NB4 (cell line): ENCODE data around the gene C1orf232.

ENCODE experiments used
- CTCF ChIP-seq: IDR thresholded peaks from one replicate; pipeline ENCODE4 v1.5.1; 2012; ENCODE audit warnings: low read depth, low read length
- MYC ChIP-seq: IDR thresholded peaks from 2 replicates; pipeline ENCODE4 v1.6.1; 2011; ENCODE audit warnings: low read depth, low read length
- POLR2A ChIP-seq: IDR thresholded peaks from 2 replicates; pipeline ENCODE4 v1.6.1; 2011; ENCODE audit warnings: mild to moderate bottlenecking; ENCODE audit not compliant: insufficient read length; ENCODE audit errors: extremely low read depth
- TF ChIP-seq, protein P1 (sequence below): IDR thresholded peaks from 2 replicates; pipeline ENCODE4 v1.6.1; 2011; ENCODE audit warnings: low read depth, low read length

DNA sequence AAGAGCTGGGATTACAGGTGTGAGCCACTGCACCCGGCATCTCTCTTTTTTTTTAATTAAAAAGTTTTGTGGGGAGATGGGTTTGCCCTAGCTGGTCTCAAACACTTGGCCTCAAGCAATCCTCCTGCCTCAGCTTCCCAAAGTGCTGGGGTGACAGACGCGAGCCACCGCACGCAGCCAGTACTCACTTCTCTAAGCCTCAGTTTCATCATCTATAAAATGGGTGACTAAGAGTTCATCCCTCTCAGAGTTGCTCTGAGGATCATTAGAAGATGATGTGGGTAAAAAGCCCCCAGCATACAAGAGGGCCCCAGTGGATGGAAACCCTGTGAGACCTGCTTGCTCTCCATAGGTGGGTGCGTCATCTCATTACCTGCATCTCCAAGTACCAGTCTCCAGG, 19.1 kb upstream of the C1orf232 start:
- no peak for TF ChIP-seq MYC
- TF ChIP-seq, protein P1, sequence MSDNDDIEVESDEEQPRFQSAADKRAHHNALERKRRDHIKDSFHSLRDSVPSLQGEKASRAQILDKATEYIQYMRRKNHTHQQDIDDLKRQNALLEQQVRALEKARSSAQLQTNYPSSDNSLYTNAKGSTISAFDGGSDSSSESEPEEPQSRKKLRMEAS, result no peak
- TF ChIP-seq CTCF, result no peak
- TF ChIP-seq POLR2A, result no peak
